HCT116 (cell line): ENCODE data around the gene CPNE8. TPM values are rescaled to one million over a fixed set of nuclear protein-coding genes. Genes with fewer than 3 reads are reported as not detected.

ENCODE experiments used
- ATAC-seq: fragments of 200-7000 bp; cut with Tn5 transposase; 2 replicates; pipeline ENCODE4 v1.9.1; 2020; ENCODE audit warnings: mild to moderate bottlenecking, moderate library complexity
- BruUV-seq: library from RNA; stranded (reverse); fragments of 400-500 nt; replicated peaks from 2 replicates; lab custom pipeline; 2021; lab: Mats Ljungman, UMichigan
- CTCF ChIA-PET: fragments of 300-600 bp; sonication (Branson Sonifier 250); formaldehyde crosslinking; loops from one replicate; lab custom pipeline; 2021; ENCODE audit warnings: antibody characterized with exemption; lab: Charles Lee
- POLR2A ChIA-PET: fragments of 300-600, 350-600 bp; sonication (Branson Sonifier 250); formaldehyde crosslinking; loops from one replicate; lab custom pipeline; 2021; ENCODE audit warnings: antibody characterized with exemption; lab: Charles Lee
- RAD21 ChIA-PET, 2 experiments: fragments of 300-600 bp; sonication (Branson Sonifier 250); formaldehyde crosslinking; loops; one replicate each; lab custom pipeline; 2023; ENCODE audit warnings: low total read pairs in 2 of 2; ENCODE audit not compliant: uncharacterized antibody in 2 of 2, unreplicated experiment in 2 of 2, low non-redundant PET in 1 of 2; lab: Charles Lee
- DNase-seq: peaks from one replicate; pipeline ENCODE4 v3.0.0-alpha.2; 2010; ENCODE audit warnings: low read depth, low spot score
- H2AFZ ChIP-seq: fragments of 200-600 bp; shearing (Covaris generic), sonication (generic); 2 replicates; pipeline ENCODE4 v1.6.1; 2017; ENCODE audit warnings: low read depth, mixed run types, mixed read lengths, antibody characterized with exemption, low read length; ENCODE audit not compliant: poor library complexity, severe bottlenecking
- H3K27ac ChIP-seq: 2 replicates; pipeline ENCODE4 v1.5.1; 2012; ENCODE audit warnings: low read depth, low read length
- H3K27me3 ChIP-seq: fragments of 200-600 bp; sonication (generic); 2 replicates; pipeline ENCODE4 v1.6.1; 2016; ENCODE audit warnings: mixed run types, low read length, mixed read lengths; ENCODE audit not compliant: insufficient read depth
- H3K36me3 ChIP-seq, 2 experiments: fragments of 200-500 bp in 1 of 2; fragments of 200-600 bp in 1 of 2; sonication (Bioruptor generic) in 1 of 2; sonication (generic) in 1 of 2; 2 replicates each; pipeline versions ENCODE4 v1.5.1 to v1.6.1; 2014 to 2016; ENCODE audit warnings: low read length in 2 of 2, inconsistent platforms in 1 of 2, mixed read lengths in 1 of 2, mixed run types in 1 of 2; ENCODE audit not compliant: insufficient read depth in 2 of 2, control insufficient read depth in 1 of 2
- H3K4me1 ChIP-seq, 2 experiments: fragments of 200-600 bp in 1 of 2; sonication (generic) in 1 of 2; 2 replicates each; pipeline versions ENCODE4 v1.5.1 to v1.6.1; 2012 to 2017; ENCODE audit warnings: low read length in 2 of 2, inconsistent platforms in 1 of 2, mild to moderate bottlenecking in 1 of 2, mixed read lengths in 1 of 2, mixed run types in 1 of 2, moderate library complexity in 1 of 2; ENCODE audit not compliant: insufficient read depth in 2 of 2, control insufficient read depth in 1 of 2
- H3K4me2 ChIP-seq: fragments of 200-600 bp; sonication (generic); 2 replicates; pipeline ENCODE4 v1.6.1; 2017; ENCODE audit warnings: mixed run types, low read length, mixed read lengths
- H3K4me3 ChIP-seq, 2 experiments: fragments of 200-600 bp in 1 of 2; sonication (generic) in 1 of 2; replicated peaks in 1 of 2; 2 replicates each; pipeline ENCODE4 v1.5.1; 2011 to 2016; ENCODE audit warnings: low read length in 2 of 2, control low read depth in 1 of 2, low read depth in 1 of 2, mild to moderate bottlenecking in 1 of 2, mixed read lengths in 1 of 2, mixed run types in 1 of 2
- H3K79me2 ChIP-seq: fragments of 200-600 bp; sonication (generic); 2 replicates; pipeline ENCODE4 v1.6.1; 2017; ENCODE audit warnings: mild to moderate bottlenecking, mixed run types, low read length, moderate library complexity, mixed read lengths; ENCODE audit not compliant: insufficient read depth
- H3K9ac ChIP-seq: fragments of 200-600 bp; sonication (generic); 2 replicates; pipeline ENCODE4 v1.6.1; 2016; ENCODE audit warnings: low read length, mixed read lengths
- H3K9me2 ChIP-seq: fragments of 200-600 bp; sonication (generic), shearing (Covaris generic); 2 replicates; pipeline ENCODE4 v1.6.1; 2017; ENCODE audit warnings: mixed run types, mild to moderate bottlenecking, moderate library complexity; ENCODE audit not compliant: insufficient read depth
- H3K9me3 ChIP-seq, 2 experiments: fragments of 200-500 bp in 1 of 2; fragments of 200-600 bp in 1 of 2; sonication (Bioruptor generic) in 1 of 2; sonication (generic) in 1 of 2; 2 replicates each; pipeline ENCODE4 v1.6.1; 2014 to 2017; ENCODE audit warnings: low read length in 2 of 2, mixed read lengths in 2 of 2, inconsistent platforms in 1 of 2, low read depth in 1 of 2, mild to moderate bottlenecking in 1 of 2, mixed run types in 1 of 2, moderate library complexity in 1 of 2; ENCODE audit not compliant: control insufficient read depth in 1 of 2, insufficient read depth in 1 of 2
- H4K20me1 ChIP-seq: fragments of 200-600 bp; sonication (generic), shearing (Covaris generic); 2 replicates; pipeline ENCODE4 v1.6.1; 2017; ENCODE audit warnings: mixed run types, mild to moderate bottlenecking, moderate library complexity; ENCODE audit not compliant: insufficient read depth
- CBX3 ChIP-seq: IDR thresholded peaks from 2 replicates; pipeline ENCODE4 v1.6.1; 2012; ENCODE audit warnings: low read depth
- CEBPB ChIP-seq: IDR thresholded peaks from 2 replicates; pipeline ENCODE4 v1.6.1; 2012; ENCODE audit warnings: low read depth
- EGR1 ChIP-seq: IDR thresholded peaks from 2 replicates; pipeline ENCODE4 v1.6.1; 2012; ENCODE audit warnings: low read depth
- ELF1 ChIP-seq: IDR thresholded peaks from 2 replicates; pipeline ENCODE4 v1.6.1; 2012; ENCODE audit warnings: low read depth, borderline replicate concordance
- MAX ChIP-seq: IDR thresholded peaks from 2 replicates; pipeline ENCODE4 v1.6.1; 2012
- SP1 ChIP-seq: IDR thresholded peaks from 2 replicates; pipeline ENCODE4 v1.6.1; 2012; ENCODE audit warnings: low read depth
- TCF7L2 ChIP-seq: IDR thresholded peaks from 2 replicates; pipeline ENCODE4 v1.7.0; 2011; ENCODE audit warnings: borderline replicate concordance, inconsistent platforms; ENCODE audit not compliant: insufficient read depth, insufficient read length; ENCODE audit errors: extremely low read depth
- ZBTB33 ChIP-seq: IDR thresholded peaks from 2 replicates; pipeline ENCODE4 v1.6.1; 2011; ENCODE audit warnings: mild to moderate bottlenecking, low read length, moderate library complexity; ENCODE audit not compliant: insufficient replicate concordance; ENCODE audit errors: extremely low read depth
- ZFX ChIP-seq: fragments of 450-650 bp; IDR thresholded peaks from 2 replicates; pipeline ENCODE4 v1.6.1; 2017
- intact Hi-C: fragments of 100-400 bp; cut with micrococcal nuclease; formaldehyde crosslinking; loops from 2 replicates; pipeline ENCODE4 v1.10.0; 2022
- total RNA-seq: library from RNA; stranded (reverse); gene quantifications from one replicate; pipeline ENCODE4 v1.2.1, GENCODE V29; 2021; ENCODE audit not compliant: unreplicated experiment

CPNE8 gene
- total RNA-seq, 1 experiment from 2014 or later, result 14.2 TPM

- 0 out of 2 replicates have a peak, but pooled peaks have one; percentile 31 for TF ChIP-seq CEBPB
- peak; percentile 59; the same call in 1 of the 2 replicates for TF ChIP-seq MAX
- TF ChIP-seq EGR1, result 0 out of 2 replicates have a peak, but pooled peaks have one; percentile 7
- TF ChIP-seq ZBTB33, result no peak
- TF ChIP-seq TCF7L2, result peak; percentile 53
- TF ChIP-seq ELF1, result peak; percentile 68
- TF ChIP-seq ZFX, result peak; percentile 33; the same call in 1 of the 2 replicates
These were observed 583 bp downstream of the CPNE8 start (continued) for GRCh38 chr12:38904537-38905479.

DNA sequence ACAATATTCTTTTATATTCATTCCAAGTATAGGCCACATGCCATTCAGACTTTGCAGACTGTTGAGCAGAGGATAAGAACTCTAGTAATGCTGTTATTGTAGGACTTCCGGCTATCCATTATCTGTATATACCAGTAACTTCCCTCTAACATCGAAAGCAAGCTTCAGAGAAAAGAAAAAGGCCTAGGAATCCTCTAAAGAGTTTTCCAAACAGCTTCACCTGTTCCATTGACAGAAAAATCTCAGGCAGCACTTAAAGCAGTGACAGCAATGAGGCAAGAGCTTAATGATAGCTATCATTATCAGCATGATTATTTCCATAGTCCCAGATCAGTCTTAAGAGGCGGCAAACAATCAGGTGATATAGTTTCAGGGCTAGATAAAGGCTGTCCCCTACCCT, 1.8 kb downstream of the CPNE8 start:
- DNase-seq, result no peak
- Histone ChIP-seq H3K9ac (no peak overlapping the region), H3K4me1 (peaks cover 7 to 27% of the 10 kb centered on the region in 2 experiments), H3K4me2 (peak overlapping the region; percentile 99; the same call in 1 of the 2 replicates), H3K9me2 (no peaks in the 10 kb centered on the region), H3K9me3 (no peaks in the 10 kb centered on the region)
- no peak for ATAC-seq
- no TSS peak for BruUV-seq
- TF ChIP-seq CBX3 (no peak), SP1 (no peak), CEBPB (no peak)
- TF ChIP-seq, all 23 proteins: peak for 0
- Histone ChIP-seq H3K27ac (no peak overlapping the region; the same call in 1 of the 2 replicates), H4K20me1 (no peaks in the 10 kb centered on the region), H3K79me2 (peaks cover 41% of the 10 kb centered on the region), H3K27me3 (no peaks in the 10 kb centered on the region), H3K36me3 (no peaks in the 10 kb centered on the region), H2AFZ (no peak overlapping the region), H3K4me3 (no peak overlapping the region)
- intact Hi-C loops, result no loop called here
- ChIA-PET RAD21 (no interaction called here), POLR2A (no interaction called here), CTCF (interaction anchor here (4.4 kb wide), 1 partner anchor 17 kb away, joined by 33 read pairs; no protein-coding TSS in a partner anchor)
